Measurements from ENCODE around the gene MRPL51. TPM values are rescaled to one million over a fixed set of nuclear protein-coding genes. Genes with fewer than 3 reads are reported as not detected.
A peak's percentile ranks its signal among the peaks of the same experiment; 100 is the strongest.
"Not testable (repeated sequence)": the region's sequence is repeated elsewhere in the genome, so short reads cannot be mapped to it uniquely, and the experiment has no call there.

Gene MRPL51
- total RNA-seq, 1 donor, result 113 TPM

DNA sequence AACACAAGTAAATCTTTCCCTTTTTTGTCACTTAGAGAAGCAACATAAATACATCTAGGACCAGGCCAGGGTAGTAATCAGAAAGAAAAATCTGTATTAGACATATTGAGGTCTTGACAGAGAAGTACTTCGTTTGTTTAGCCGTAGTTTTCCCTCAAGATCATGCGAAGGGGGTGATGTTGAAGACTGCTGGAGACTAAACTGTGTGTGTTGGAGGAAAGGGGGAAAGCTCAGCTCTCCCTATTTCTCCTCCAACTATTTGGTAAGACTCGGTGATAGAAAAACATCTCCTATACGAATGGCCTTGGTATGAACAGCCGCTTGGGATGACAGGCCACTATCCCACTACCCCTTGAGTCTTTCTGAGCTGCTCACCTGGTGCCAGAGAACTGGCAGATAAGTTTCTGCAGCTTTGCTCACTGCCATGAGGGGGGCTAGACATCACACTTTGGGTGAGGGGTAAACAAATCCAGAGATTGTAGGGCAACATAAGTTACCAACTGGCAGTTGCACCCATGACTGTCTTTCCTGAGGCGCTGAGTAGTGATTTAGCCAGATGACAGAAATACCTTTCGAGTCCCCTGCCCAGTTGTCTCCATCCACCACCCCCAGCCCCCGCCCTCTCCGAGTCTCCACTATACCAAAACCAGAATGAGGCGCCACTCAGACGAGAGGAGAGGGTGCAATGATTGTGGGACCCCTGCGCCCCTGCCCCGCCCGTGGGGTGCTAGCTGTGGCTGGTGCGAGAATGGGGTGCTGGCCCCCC is 23.3 kb downstream of the MRPL51 start:
- DNase-seq (ENCODE audit: low read depth), result no peak
- peak overlapping the region; percentile 79 for H3K4me3 ChIP-seq (ENCODE audit: low read depth, low read length)
- TF ChIP-seq CTCF (IDR thresholded peaks at IDR 0.05; ENCODE audit: insufficient read depth, low read length), result no peak

DNA sequence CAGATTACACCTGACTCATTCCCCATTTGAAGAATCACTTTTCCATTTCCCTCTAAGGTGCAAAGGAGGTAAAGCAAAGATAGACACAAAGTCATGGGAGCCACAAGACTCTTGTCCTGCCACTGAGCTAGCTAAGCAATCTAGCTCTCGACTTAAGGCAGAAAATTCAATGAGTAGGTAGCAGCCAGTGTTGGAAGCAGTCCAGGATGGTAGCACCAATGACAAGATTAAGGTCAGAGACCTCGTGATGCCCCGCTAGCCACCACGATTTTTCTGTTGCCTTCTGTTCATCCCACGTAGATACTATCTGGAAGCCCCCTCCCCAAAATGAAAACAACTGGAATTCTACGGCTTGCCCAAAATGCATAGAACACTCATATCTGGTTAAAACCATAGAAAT is 24.0 kb downstream of the MRPL51 start:
- no peak for TF ChIP-seq CTCF (IDR thresholded peaks at IDR 0.05; ENCODE audit: insufficient read depth, low read length)
- DNase-seq (ENCODE audit: low read depth), result no peak
- H3K4me3 ChIP-seq (ENCODE audit: low read depth, low read length), result peak overlapping the region; percentile 79

- TF ChIP-seq CTCF (IDR thresholded peaks at IDR 0.05; ENCODE audit: insufficient read depth, low read length), result no peak
- DNase-seq (ENCODE audit: low read depth), result peak; percentile 39
- H3K4me3 ChIP-seq (ENCODE audit: low read depth, low read length), result no peak overlapping the region
Measured at GRCh38 chr12:6468283-6468575, 24.8 kb downstream of the MRPL51 start.

DNA sequence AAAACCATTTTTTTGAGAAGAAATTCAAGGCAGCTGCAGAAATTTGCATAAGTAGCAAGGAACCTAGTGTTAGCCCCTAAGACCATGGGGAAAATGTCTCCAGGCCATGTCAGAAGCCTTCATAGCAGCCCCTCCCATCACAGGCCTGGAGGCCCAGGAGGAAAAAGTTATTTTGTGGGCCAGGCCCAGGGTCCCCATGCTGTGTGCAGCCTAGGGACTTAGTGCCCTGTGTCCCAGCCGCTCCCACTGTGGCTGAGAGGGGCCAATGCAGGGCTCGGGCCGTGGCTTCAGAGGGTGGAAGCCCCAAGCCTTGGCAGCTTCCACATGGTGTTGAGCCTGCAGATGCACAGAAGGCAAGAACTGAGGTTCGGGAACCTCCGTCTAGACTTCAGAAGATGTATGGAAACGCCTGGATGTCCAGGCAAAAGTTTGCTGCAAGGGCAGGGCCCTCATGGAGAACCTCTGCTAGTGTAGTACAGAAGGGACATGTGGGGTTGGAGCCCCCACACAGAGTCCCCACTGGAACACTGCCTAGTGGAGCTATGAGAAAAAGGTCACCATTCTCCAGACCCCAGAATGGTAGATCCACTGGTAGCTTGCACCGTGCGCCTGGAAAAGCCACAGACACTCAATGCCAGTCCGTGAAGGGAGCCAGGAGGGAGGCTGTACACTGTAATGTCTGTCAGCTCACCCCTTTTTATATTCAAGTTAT is 25.3 kb downstream of the MRPL51 start:
- not testable (repeated sequence) for H3K4me3 ChIP-seq (ENCODE audit: low read depth, low read length); DNase-seq (ENCODE audit: low read depth)

GRCh38 chr12:6466751-6467150 is 26.3 kb downstream of the MRPL51 start:
- DNase-seq (ENCODE audit: low read depth); H3K4me3 ChIP-seq (ENCODE audit: low read depth, low read length): not testable (repeated sequence)

GRCh38 chr12:6466184-6466573 is 26.9 kb downstream of the MRPL51 start:
- no peak for DNase-seq (ENCODE audit: low read depth)
- no peak overlapping the region for H3K4me3 ChIP-seq (ENCODE audit: low read depth, low read length)

GRCh38 chr12:6465467-6466183 is 27.4 kb downstream of the MRPL51 start:
- peak; percentile 89 for DNase-seq (ENCODE audit: low read depth)
- H3K4me3 ChIP-seq (ENCODE audit: low read depth, low read length), result no peak overlapping the region
- peak; percentile 96 for TF ChIP-seq CTCF (IDR thresholded peaks at IDR 0.05; ENCODE audit: insufficient read depth, low read length)

More at GRCh38 chr12:6466184-6466573, 26.9 kb downstream of the MRPL51 start:
- TF ChIP-seq CTCF (IDR thresholded peaks at IDR 0.05; ENCODE audit: insufficient read depth, low read length), result no peak

Measured in fibroblast of the aortic adventitia (primary cell).